H1 (cell line): ENCODE measurements around the gene TSFM.

Experiments
- ASH2L ChIP-seq: fragments of 200-600, 300-600 bp; sonication (generic); IDR thresholded peaks from one replicate; pipeline ENCODE4 v1.7.1; 2017; ENCODE audit warnings: low read length
- CEBPB ChIP-seq: IDR thresholded peaks from 2 replicates; pipeline ENCODE4 v1.6.1; 2012; ENCODE audit warnings: low read depth, low read length
- JUND ChIP-seq: IDR thresholded peaks from 2 replicates; pipeline ENCODE4 v1.6.1; 2011; ENCODE audit warnings: mild to moderate bottlenecking, improper control_type of control experiment, low read length
- NRF1 ChIP-seq: IDR thresholded peaks from 2 replicates; pipeline ENCODE4 v1.6.1; 2011; ENCODE audit warnings: mild to moderate bottlenecking, low read depth, low read length, improper control_type of control experiment
- POLR2A ChIP-seq, 2 experiments: IDR thresholded peaks; 1 replicate in 1 of 2; 2 replicates in 1 of 2; pipeline ENCODE4 v1.6.1; 2011; ENCODE audit warnings: low read depth in 2 of 2, low read length in 2 of 2, mild to moderate bottlenecking in 2 of 2; ENCODE audit errors: control extremely low read depth in 1 of 2
- SP1 ChIP-seq: IDR thresholded peaks from 2 replicates; pipeline ENCODE4 v1.6.1; 2011; ENCODE audit warnings: low read depth, low read length
- TF ChIP-seq, protein P1 (sequence below), 3 experiments: IDR thresholded peaks; 1 replicate in 2 of 3; 2 replicates in 1 of 3; pipeline versions ENCODE4 v1.5.1 to v1.6.1; 2011; ENCODE audit warnings: low read length in 3 of 3, mild to moderate bottlenecking in 3 of 3, inconsistent platforms in 2 of 3, low read depth in 1 of 3, moderate library complexity in 1 of 3; ENCODE audit not compliant: insufficient read depth in 1 of 3; ENCODE audit errors: control extremely low read depth in 1 of 3

DNA sequence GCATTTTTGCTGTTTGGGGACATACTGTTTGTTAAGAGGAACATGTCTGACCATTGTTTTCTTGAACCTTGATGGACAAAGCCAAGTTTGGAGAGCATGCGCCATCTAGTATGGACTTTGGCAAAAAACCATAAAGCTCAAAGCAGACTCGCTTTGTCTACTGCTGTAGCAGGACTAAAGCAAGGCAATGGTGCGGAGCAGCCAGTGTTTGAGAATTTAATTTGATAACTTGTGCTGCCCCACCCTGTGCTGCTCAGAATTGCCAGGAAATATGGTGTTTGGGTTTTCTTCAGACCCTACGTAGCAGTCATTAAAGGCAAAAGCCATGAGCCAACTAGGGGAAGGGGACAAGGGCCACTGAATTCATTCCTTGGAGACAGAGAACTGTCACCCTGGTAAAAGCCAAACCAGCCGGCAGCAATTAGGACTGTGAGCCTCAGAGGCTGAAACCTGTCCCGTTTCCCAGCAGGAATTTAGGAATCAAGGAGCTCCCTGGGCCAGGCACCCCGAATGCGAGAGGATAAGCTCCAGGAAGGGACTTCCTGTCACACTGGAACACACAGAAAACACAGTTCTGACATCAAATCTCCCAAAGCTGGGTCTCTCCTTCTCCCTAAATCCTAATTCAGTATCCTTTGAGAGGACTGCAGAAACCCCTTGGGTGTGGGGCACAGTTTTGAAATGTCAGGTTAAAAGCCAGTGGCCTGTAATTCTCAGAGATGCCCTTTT, 34.8 kb downstream of the TSFM start:
- no peak for TF ChIP-seq SP1
- no peak for TF ChIP-seq JUND
- TF ChIP-seq, protein P1, sequence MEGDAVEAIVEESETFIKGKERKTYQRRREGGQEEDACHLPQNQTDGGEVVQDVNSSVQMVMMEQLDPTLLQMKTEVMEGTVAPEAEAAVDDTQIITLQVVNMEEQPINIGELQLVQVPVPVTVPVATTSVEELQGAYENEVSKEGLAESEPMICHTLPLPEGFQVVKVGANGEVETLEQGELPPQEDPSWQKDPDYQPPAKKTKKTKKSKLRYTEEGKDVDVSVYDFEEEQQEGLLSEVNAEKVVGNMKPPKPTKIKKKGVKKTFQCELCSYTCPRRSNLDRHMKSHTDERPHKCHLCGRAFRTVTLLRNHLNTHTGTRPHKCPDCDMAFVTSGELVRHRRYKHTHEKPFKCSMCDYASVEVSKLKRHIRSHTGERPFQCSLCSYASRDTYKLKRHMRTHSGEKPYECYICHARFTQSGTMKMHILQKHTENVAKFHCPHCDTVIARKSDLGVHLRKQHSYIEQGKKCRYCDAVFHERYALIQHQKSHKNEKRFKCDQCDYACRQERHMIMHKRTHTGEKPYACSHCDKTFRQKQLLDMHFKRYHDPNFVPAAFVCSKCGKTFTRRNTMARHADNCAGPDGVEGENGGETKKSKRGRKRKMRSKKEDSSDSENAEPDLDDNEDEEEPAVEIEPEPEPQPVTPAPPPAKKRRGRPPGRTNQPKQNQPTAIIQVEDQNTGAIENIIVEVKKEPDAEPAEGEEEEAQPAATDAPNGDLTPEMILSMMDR (IDR thresholded peaks at IDR 0.05; ENCODE audit: control extremely low read depth in 1 of 3, insufficient read depth in 1 of 3, low read depth in 1 of 3, low read length in 3 of 3) = no peak
- no peak for TF ChIP-seq NRF1
- no peak for TF ChIP-seq POLR2A (IDR thresholded peaks at IDR 0.05; ENCODE audit: control extremely low read depth in 1 of 2, low read depth in 2 of 2, low read length in 2 of 2)
- TF ChIP-seq CEBPB = no peak
- no peak for TF ChIP-seq ASH2L
